GM18508 (cell line): ENCODE results near the gene HIC1.

Source experiments
- ATAC-seq: cut with Tn5 transposase; IDR thresholded peaks from one replicate; pipeline ENCODE4 v1.9.1; 2021; ENCODE audit warnings: moderate number of reproducible peaks; ENCODE audit not compliant: insufficient read depth, unreplicated experiment

HIC1 gene

DNA sequence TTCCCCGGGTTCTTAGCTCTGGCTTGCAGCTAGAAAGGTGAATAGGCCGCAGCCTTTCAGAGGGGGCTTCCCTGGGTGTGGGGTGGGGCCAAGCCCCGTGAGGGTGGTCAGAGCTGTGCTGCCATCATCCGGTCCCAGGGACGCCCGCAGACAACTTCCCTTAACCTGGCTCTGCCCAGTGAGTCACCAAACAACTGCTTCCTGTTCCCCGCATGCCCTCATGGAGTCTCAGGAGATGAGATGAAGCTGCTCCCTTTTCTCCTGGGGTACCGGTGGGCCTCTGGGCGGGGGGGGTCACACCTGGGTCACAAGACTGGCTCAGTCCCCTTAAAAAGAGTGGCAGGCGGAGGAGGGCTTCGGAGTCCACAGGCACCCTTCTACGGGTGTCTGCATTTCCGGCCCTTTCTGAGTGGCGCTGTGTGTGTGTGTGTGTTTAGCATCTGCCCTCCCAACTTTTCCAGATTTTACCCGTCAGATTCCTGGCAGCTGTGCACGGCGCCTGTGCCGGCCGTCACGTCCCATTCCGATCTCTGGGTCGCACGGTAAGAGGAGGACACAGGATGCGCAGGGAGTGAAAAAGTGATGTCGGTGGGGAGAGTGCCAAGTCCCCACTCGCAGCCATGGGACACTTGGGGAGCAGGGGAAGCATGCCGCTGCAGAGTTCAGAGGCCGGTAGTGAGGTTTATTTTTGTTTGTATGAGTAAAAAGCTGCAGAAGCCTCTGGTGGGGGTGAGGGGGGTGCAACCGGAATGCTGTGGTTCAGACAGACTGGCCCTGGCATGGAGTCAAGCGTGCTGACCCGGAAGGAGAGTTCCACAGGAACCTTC, 16.8 kb downstream of the HIC1 start:
- ATAC-seq = no peak

DNA sequence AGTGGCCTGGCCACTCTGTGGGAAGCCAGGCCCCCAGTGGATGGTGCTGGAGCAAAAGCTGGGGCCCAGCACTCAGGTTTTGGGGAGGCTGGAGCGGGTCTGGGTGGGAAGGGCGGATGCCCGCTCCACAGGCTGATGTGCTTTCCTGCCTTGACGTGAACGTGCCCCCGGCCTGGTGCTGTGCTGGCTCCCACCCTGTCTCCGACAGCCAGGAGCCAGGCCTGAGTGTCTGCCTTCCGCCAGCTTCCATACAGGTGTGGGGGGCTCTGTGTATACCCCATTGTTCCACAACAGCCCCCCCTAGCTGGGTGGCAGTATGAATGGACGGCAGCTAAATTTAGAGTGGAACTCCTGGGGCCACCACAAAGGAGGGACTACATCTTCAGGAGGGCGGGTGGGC, 20.0 kb downstream of the HIC1 start:
- ATAC-seq = no peak

DNA sequence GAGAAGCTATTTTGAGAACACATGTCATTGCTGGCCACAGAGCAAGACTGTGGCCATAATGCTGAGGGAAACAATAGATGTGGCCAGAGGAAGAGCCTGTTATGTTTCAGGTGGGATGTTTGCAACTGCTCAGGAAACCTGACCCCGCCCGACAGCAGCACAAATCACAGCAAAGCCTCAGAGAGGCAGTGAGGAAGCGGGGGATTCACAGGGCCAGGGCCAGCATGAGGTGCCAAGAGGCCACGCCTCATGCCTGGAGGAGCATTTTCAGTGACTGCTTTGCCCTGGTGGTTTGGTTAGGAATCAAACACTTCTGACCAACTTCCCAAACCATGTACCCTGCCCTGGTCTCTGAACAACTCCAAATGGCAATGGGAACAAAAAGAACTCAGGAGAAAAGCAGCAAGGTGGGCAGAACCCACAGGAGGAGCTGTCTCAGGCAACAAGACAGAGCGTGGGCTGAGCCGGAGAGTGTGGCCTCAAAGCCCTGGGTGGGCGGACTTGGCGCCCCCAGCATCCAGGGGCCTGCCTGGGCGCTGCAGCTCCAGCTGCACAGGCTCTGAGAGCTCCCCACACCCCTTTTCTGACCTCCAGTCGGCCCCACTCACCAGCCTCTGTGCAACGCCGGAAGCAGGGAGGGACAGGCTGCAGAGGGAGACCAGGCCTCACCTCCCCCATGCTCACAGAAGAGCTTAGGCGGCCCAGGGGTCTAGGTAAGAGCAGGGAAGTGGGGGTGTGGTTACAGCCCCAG, 20.6 kb downstream of the HIC1 start:
- ATAC-seq = no peak

DNA sequence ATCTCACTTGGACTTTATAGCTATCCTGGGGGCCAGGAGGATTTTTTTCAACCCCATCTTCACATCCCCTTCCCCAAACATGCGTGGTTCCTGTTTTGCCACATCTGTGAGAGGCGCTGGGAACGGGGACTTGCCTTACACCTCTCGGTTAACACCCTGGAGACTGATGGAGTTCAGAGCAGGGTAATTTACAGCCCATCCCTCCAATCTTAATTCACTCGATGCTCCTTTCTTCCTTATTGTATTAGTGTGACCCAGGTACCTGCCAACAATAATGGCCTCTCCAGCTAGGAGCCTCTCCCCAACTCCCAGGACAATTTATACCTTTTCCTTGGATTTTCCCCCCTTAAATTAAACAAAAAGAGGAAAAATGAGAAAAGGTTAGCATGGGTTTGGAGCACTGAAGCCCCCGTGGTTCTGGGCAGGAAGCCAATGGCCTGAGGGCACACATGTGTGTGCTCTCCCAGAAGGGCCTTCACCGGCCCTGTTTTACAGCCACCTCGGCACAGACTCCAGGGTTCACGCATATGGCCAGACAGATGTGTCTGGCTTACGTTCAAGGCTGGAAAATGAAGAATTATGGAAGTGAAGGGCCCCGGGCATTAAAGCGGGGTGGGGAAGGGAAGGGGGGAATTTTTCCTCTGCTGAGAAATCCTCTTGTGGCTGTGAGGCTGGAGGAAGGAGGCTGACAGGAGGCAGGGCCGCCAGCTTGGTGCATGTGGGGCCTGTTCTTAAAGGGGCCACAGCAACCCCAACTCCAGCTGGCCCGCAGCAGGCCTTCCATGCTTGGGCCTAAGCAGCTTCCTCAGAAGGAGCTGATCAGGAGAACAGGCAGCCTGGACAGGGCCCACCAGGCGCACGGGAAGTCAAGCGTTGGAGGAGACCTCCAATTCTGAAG, 21.4 kb downstream of the HIC1 start:
- ATAC-seq = no peak

DNA sequence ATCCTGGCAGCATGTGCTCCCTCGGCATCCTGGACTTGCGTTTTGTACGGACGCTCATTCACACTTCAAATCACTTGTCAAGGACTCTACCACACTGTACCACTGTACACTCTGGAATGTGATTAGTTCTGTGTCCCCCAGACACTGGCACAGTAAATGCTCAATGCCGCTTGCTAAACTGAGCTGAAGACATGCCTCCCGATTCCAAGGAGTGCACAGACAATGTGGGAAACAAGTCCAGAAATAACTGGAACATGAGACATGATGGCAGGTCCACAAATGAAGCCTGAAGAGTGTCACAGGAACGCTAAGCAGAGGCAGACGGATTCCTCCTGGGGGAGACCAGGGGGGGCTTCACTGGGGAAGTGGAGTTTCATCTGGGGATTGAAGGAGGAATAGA, 22.1 kb downstream of the HIC1 start:
- no peak for ATAC-seq

DNA sequence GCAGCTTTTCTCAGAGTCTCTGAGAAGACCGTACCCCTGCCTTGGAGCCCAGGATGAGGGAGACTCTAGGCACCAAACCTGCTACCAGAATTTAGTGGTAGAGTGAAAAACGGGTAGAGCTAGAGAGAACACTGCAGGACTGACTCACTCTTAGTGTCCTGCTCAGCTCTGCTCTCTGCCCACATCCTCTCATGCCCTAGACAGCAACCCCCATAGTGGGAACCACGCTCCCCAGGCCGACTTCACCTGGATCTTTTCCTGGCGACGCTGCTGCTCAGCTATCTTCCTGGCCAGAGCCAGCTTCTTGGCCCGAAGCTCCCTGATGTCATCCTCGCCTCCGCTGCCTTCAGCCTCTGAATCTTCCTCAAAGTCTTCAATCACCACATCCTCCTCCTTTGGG, 26.7 kb downstream of the HIC1 start:
- no peak for ATAC-seq

DNA sequence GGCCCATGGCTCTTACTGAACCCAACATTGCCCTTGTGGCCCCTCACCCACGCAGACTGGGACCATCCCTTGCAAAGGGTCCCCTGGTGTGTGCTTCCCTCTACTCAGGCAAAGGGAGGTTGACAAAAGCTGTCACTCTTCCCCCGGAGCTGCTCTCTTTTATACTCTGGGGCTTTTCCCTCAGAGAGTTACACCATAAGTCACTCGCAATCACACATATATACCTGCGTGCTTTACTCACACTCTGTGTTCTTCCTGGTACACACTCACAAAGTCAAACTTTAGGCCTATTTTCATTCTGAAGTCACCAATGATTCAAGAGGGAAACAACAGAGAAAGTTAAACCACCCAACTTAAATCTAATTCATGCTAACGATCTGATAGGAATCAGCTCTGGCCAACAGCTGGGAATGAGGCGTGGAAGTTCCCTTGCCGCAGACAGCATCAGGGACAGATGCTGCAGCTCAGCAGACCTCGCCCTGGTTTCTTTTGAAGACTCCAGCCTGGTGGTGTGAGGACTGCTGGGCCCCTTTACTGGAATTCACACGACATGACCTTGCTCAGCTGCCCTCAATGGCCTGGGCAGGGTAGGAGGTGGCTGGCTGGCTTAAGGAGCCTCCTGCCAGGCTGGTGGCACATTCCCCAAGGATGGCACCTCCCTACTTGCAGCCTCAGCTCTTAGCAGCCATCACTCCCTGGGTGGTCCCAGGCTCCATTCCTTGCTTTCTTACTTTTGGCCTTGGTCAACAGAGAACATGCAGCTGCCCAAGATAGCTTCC, 27.3 kb downstream of the HIC1 start:
- no peak for ATAC-seq

DNA sequence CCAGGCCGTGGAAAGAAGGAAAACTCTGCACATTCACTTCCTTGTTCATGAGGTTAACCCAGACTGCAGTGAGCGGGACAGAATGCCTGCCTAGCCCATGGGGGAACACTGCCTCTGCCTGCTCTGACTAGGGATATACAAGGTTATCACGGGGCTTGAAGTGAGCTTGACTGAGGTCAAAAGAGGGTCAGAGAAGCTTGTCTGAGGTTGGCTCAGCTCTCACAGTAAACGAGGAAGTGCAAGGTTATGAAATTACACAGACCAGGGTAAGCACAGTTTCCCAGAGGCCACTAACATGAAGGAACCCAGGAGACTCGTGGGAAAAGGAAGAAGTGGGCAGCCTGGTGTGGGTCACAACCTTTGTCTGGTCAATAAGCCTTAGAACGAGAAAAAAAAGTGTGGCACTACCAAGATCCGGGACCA, 28.7 kb downstream of the HIC1 start:
- no peak for ATAC-seq

DNA sequence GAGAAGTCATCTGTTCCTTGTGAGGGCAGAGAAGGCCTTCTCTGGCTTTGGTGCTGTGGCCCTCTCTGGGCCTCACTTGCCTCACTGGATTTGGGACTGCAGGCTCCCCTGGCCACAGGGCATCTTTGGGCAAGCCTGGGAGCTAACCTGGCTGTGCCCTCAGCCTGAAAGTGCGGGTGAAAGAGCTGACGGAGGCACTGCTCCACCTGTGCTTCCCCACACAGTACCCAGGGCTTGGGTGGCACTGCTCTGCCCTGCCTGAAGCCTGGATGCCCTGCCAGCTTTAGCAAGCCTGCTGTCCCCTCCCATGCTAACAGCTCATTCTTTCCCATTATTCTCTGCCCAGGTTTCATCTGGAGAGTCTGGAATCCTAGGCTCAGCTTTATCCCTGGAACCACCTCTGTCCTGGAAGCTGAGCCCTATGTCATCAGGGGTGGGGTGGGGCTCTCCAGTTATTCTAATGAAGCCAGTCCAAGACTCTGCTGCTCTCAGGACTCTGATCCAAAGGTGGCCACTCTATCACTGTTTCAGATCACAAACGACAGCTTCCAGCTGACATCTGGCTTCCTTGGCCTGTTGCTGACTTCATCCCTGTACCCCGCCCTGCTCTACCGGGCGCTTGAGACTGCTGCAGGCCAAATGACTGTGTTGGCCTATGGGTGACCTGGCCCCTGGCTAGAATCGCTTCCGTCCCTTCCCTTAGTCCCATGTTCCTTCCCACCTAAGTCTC, 29.3 kb downstream of the HIC1 start:
- no peak for ATAC-seq

DNA sequence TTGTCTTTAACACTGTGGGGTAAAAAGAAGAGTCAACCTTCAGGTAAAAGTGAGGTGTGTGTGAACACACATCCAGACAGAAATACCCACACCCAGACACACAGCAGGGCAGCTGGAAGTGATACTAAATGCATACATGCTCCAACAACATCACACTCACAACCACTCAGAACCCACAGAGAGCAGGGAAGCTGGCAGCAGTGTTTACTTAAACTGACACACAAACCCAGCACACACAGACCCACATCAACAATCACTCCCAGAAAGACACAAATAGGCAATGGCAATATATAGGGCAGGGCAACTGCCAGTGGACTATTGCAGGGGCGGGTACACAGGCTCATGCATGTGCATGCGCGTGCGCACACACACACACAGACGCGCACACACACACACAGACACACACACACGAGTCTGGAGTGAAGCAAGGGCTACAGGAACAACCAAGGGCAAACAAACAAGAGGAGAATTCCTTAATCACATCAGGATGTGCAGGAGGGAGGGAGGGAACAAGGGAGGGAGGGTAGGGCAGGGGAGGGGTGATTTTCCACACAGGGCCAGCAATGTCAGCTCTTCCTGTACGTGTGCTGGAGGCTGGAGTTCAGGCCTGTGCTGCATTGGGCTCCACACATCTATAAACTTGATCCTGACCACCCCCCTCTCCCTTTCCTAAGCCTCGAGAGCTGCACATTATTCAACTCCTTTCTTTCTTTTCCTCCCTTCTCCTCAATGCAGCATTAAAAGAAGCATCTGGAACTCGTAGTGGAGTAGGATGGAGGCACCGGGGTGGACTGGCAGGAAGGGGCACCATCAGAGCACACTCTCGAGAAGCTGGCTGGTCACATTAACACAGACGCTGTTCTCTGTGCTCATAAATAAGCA, 30.1 kb downstream of the HIC1 start:
- no peak for ATAC-seq

DNA sequence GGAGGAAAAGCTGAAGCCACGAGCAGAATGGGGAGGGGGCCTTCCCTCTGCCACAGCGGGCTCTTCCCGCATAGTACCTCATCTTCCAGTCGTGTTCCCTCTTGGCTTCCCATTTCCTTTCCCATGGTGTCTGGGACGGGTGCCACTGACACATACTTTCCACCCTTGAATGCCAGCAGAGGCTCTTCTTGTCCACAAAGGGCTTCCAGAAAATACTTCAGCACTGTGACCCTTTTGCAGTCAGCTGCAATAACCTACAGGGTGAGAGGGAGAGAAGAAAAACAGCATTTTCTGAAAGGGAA, 30.7 kb downstream of the HIC1 start:
- no peak for ATAC-seq

DNA sequence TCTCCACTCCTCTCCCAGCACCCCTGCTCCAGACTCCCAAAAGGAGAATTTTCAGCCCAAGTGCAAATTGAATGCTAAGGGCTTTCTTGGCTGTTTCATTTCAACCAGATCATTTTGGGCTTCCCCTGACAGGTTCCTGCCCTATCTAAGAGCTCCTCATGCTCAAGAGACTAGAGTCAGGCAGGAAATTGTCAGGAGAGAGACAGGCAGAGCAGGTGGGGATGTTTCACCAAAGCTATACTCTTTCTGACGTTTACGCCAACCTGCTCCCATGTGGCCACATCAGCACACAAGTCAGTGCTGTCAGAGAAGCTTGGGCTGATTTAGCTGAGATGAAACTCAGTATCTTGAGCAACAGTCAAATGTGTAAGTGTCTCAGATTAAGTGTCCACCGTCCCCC, 31.4 kb downstream of the HIC1 start:
- no peak for ATAC-seq

DNA sequence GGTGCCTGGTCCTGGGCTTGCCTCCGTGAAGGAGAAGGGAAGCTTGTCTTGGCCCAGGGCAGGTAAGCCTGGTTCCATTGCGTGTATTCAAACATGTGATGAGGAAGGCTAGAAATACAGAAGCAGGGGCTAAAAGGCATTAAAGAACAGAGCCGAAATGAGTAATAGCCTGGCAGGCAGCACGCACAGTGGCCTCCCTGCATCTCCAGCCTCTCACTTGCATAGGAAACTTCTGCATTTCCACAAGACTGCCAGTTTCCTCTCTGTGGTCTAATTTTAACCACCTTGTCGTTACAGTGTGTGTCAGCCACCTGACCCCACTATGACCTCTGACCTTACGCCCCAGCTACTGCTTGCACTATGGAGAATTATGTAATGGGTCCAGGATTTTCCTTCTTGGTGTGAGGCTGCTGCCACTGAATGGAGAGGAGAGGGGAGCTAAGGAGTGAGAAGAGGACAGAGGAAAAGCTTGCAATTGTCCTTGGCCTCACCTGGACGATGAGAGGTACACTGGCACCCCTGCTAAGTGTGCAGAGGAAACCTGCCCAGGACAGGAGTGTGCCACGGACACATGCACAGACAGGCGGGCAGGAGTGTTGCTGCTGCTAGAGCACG, 32.8 kb downstream of the HIC1 start:
- no peak for ATAC-seq

DNA sequence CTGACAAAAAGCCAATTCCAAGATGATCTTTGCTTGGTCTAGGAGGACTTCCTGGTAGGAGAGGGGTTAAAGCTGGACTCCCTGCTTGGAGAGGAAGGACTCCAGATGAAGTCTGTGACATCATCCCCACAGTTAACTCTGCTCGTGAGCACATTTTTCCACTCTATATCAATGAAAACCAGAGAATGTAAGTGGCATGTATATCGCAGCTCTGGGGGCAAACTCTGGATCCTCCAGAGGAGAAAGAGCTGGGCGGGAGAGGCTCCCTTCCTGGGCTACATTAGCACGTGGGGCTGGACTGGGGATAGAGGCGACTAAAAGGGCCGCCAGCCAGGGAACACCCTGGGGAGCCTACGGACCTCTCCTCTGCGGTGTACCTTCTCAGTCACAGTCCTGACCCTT, 34.1 kb downstream of the HIC1 start:
- ATAC-seq = no peak

DNA sequence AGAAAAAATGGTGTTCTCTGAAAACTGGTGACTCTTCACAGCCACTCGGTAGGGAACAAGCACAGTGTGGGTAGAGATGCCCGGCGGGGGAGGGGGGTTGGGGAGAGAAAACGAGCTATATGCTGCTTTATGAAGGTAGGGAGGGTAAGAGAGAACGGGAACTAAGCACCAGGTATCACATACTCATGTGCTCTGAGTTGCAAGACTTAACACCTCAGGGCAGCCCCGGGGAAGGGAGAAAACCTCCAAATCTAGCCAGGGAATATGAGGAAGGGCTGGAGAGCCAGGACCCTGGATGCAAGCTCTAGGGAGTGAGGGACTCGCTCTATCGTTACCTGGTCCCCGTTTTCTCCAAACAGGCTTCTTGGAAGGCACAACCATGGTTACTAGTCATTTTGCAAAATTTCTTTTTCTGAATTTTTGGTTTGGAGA, 35.3 kb downstream of the HIC1 start:
- ATAC-seq = no peak

DNA sequence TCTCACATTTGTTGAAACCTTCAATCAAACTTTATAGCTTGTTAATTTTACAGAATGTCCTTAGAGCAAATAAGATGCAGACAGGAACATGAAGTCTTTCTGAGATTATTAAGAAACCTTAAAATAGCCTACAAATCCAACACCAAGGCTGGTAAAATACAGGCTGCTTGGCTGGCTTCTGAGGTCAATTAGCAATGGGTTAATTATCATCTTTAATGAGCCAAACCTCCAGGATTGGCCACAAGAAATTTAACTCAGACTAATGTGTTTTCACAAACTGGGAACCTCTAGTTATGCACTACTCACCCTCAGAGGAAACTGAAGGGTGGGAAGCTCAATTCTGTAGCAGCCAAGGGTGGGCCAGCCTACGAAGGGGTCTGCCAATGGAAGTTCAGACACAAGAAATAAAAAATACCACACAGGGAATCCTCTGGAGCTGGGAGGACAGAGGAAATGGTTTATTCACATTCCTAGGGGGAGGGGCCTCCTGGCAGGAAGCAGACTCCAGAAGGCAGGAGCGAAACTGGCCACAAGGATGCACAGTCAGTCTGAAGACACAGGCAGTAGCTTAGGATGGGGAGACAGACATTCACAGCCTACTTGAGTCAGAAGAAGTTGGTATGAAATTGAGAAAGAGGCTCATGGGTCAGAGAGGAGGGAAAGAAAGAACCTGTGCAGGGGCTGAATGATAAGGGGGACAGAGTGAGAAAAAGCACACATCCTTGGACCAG, 36.1 kb downstream of the HIC1 start:
- ATAC-seq = no peak

DNA sequence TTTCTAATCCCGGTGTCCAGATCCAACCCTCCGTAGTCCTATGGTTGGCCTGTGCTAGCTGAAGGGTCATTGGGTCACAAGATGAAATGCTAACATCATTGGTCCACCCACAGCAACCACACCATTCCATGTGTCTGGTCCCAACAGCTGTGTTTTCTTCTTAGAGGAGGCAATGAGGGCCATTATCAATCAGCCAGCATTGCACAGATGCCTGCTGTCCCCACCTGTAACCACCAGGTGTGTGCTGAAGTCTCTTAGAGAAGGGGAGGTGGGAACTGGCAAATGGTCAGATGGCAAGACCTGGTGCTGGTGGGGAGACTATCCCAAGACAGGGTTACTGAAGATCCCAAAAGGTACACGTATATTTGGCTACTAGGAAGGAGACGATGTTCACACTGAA, 37.4 kb downstream of the HIC1 start:
- ATAC-seq = no peak

DNA sequence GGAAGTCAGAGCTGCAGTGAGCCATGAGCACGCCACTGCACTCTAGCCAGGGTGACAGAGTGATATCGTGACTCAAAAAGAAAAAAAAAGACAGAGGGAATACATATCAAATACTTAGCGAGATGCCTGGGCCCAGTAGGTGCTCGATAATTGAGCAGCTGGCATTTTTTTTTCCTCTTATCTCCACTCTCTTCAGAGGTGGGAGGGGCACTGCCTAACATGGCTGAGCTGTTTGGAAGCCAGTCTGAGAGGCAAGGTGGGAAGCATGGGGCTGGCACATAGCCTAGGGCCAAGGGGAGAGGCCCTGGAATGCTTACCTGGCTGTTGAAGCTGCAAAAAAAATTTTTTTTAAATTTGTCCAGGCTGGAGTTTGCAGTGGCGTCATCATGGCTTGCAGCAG, 38.4 kb downstream of the HIC1 start:
- no peak for ATAC-seq
